ENCODE results near the gene HSD11B2.

- TF ChIP-seq CTCF (conservative IDR thresholded peaks at IDR 0.05; ENCODE audit: low read length) (no peak), EZH2phosphoT487 (IDR thresholded peaks at IDR 0.05; ENCODE audit: borderline replicate concordance, low read depth, low read length) (no peak)
Measured at GRCh38 chr16:67462279-67462655, 31.3 kb downstream of the HSD11B2 start.

Data from OCI-LY7 (cell line).